NCI-H226 (cell line): ENCODE results near the gene TYW1B.
"Not testable (repeated sequence)": the region's sequence is repeated elsewhere in the genome, so short reads cannot be mapped to it uniquely, and the experiment has no call there.

Experiments
- DNase-seq: peaks from one replicate; pipeline ENCODE4 v3.0.0-alpha.2; 2015

Gene TYW1B

DNA sequence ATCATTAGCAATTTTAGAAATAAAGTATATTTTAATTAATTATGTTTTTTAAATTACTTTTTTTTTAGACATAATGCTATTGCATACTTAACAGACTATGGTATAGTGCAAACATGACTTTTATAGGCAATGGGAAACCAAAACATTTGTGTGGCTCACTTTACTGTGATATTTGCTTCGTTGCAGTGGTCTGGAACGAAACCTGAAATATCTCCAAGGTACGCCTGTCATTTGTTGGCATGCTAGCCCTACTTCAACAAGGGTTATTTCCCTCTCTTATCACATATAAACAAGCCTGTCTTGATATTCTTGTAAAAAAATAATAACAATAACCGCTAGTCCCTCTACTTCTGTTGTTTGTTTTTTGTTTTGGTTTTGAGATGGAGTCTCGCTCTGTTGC is 74.2 kb downstream of the TYW1B start:
- DNase-seq = no peak

GRCh38 chr7:72753229-72753628 is 74.8 kb downstream of the TYW1B start:
- DNase-seq = not testable (repeated sequence)

DNA sequence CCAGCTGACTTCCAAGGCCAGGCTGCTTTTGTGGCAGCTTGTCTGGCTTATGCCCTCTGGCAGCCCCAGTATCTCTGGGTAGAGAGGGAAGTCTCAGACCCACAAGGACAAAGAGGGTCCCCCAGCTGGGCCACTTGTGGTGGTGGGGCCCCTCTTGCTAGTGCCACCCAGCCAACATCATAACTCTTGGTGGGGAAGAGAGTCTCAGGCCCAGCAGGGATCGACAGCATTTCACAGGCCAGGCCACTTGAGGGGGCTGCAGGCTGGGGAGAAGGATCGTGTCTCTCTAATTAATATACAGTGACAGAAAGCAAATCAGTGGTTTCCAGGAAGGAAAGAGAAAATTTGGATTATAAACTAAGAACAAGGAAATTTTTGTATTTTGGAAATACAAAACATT is 76.0 kb downstream of the TYW1B start:
- no peak for DNase-seq

- DNase-seq = no peak
These were observed 76.6 kb downstream of the TYW1B start for GRCh38 chr7:72751378-72751777.

DNA sequence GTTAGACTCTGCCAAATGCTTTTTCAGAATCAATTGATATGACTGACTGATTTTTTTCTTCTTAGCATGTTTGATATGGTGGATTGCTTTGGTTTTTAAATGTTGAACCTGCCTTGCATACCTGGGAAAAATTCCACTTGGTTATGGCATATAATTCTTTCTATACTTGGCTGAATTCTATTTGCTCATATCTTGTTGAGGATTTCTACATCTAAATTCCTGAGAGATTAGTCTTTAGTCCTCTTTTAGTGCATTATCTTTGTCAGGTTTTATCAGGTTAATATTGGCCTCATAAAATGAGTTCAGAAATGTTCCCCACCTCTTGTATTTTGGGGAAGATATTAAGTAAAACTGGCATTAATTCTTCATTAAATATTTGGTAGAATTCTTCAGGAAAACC is 79.4 kb downstream of the TYW1B start:
- peak; percentile 26 for DNase-seq

- peak; percentile 51 for DNase-seq
These were observed 83.6 kb downstream of the TYW1B start for GRCh38 chr7:72744244-72744926.

DNA sequence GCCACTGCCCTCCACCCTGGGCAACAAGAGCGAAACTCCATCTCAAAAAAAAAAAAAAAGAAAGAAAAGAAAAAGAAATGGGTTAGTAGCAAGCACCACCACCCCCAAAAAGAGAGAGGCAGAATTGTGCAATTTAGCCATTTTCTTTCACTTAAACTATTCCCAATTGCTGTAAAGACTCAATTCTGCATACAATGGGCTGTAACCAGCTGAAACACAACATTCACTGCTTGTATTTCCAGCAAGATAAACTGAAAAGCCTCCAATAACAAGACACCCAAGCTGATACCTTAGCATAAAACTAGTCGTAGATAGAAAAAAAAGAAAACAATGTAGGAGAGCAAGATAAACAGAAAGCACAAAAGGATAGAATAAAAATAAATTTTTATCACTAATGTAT is 84.2 kb downstream of the TYW1B start:
- DNase-seq = not testable (repeated sequence)

- DNase-seq = not testable (repeated sequence)
These were observed 88.3 kb downstream of the TYW1B start for GRCh38 chr7:72739716-72740115.

GRCh38 chr7:72735855-72736254 is 92.1 kb downstream of the TYW1B start:
- DNase-seq = not testable (repeated sequence)

GRCh38 chr7:72730815-72731214 is 97.2 kb downstream of the TYW1B start:
- DNase-seq = not testable (repeated sequence)

GRCh38 chr7:72730384-72730783 is 97.6 kb downstream of the TYW1B start:
- DNase-seq = not testable (repeated sequence)

- DNase-seq = not testable (repeated sequence)
These were observed 98.9 kb downstream of the TYW1B start for GRCh38 chr7:72729130-72729529.

DNA sequence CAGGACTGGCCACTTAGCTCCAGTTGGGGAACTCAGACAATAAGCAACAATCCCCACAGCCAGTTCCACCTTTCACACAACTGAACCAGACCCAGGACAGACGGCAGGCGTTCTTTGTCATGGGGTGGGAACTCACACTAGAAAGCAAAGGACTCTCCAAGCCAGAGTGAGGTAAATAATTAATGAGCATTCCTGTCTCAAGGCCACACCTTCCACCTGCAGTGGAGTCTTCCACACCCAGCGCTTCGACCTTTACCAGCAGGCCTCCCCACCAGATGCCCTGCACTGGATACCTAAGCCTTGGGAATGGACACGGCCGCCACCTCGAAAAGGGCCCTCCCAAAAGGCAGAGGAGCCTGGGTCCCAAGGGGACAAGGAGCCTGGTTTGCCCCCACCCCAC is 105.3 kb downstream of the TYW1B start:
- DNase-seq = not testable (repeated sequence)

DNA sequence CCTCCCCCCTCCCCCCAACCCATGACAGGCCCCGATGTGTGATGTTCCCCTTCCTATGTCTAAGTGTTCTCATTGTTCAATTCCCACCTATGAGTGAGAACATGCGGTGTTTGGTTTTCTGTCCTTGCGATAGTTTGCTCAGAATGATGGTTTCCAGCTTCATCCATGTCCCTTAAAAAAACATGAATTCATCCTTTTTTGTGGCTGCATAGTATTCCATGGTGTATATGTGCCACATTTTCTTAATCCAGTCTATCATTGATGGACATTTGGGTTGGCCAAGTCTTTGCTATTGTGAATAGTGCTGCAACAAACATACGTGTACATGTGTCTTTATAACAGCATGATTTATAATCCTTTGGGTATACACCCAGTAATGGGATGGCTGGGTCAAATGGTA is 107.1 kb downstream of the TYW1B start:
- DNase-seq = not testable (repeated sequence)

DNA sequence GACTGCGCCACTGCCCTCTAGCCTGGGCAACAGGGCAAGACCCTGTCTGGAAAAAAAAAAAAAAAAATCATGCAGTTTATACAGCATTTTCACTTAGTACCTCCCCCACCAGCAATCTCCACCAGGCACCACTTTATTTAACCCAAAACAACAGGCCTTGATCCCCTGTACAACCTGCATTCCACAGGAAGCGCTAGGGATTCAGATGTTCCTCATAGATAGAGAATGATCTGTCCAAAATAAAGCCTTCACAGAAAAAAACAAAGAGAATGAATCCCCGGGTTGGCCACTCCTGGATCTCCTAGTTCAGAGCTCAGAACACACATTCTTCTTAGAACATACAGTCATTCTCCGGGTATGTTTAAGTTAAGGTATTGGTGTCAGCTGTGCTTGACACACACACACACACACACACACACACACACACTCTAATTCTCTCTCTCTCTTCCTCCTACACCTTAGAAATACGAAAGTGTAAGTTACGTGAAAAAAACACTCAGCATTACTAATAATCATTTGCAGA is 110.7 kb downstream of the TYW1B start:
- DNase-seq = peak; percentile 9

- not testable (repeated sequence) for DNase-seq
These were observed 116.1 kb downstream of the TYW1B start for GRCh38 chr7:72711927-72712326.

DNA sequence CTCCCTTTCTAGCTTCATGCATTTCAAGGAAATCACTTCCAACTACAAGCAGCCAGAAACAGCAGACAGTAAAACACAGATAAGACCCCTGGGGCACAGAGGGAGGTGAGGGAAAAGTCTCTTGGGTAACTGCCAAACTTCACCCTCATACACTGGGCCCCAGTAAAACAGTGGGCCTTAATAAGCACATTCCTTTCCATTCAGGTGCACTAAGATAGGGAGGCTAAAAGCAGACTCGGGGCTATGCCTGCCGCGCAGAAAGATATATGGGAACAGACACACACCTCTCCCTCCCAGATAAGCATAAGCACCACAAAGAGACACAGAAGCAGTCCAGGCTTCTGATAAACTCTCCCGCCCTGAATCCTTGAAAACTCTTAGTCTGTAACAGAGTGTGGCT is 117.0 kb downstream of the TYW1B start:
- peak; percentile 72 for DNase-seq

- DNase-seq = peak; percentile 29
These were observed 118.1 kb downstream of the TYW1B start for GRCh38 chr7:72709909-72710308.

DNA sequence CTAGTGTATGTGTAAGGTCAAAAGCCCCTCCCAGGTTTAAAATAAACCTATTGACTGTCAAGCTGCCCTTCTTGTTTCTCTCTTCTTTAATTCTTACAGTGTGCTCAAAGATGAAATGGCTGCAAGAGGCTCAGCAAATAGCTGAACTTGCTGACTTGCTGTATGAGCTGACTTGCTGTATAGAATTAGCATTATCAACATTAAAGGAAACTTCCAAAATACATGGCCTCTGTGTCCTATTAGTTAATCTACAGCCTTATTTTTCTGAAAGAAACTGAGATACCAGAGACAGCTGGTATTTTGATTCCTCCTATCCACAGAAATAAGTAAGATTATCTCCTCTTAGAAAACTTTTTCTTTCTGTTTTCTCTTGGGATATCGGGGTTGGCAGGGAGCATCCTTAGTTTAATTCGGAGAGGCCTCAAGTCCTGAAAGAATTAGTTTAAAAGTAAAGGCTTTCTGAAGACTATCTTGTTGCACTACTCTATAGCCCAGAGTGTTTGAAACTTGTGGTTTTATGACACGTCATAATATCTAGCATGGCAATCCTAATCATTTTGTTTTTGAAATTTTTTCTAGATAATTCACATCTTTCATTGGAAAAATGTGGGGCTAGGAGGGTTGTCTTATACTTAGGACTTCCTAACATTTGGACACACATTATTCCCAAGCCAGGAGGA is 119.5 kb downstream of the TYW1B start:
- not testable (repeated sequence) for DNase-seq

GRCh38 chr7:72706521-72706920 is 121.5 kb downstream of the TYW1B start:
- no peak for DNase-seq

GRCh38 chr7:72705693-72706092 is 122.3 kb downstream of the TYW1B start:
- DNase-seq = not testable (repeated sequence)

DNA sequence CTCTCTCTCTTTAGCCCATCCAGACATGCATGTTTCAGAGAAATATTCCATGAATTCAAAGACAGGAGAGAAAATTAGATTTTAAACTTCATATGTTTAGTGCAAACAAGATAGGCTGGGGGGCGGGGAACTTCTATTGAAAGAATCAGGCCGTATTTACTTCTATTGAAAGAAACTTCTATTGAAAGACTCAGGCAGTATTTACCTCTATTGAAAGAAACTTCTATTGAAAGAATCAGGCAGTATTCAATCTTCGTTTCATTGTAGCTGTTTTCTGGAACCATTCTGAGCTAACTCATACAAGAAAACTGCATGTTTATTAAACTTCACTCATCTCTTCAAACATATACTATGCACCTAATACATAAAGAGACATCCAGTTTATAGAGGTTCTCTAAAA is 123.1 kb downstream of the TYW1B start:
- DNase-seq = no peak

DNA sequence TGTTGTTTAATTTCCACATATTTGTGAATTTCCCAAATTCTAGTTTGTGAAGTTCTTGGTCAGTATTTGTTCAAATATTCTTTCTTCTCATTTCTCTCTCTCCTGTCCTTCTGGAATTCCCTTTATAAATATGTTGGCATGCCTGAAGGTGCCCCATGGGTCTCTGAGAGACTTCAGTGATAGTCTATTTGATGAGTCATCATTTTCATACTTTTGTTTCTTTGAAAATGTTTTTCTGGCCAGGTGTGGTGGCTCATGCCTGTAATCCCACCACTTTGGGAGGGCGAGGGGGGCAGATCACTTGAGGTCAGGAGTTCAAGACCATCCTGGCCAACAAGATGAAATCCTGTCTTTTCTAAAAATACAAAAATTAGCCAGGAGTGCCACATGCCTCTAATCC is 127.5 kb downstream of the TYW1B start:
- not testable (repeated sequence) for DNase-seq

DNA sequence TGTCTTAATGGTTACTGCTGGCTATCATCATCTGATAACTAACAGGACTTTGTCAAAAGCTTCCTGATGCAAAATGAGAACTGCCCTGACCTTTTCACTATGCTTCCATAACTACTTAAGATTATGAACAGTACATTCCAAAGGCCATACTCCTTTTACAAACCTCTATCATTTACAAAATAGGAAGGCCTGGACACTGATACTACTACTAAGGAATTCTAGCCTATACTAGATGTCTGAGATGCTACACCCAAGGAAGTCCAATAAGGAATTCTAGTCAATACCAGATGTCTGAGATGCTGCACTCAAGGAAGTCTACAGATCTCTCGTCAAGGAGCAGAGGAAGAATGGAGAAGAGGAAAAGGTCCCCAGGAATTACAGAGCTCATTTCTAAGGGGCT is 130.9 kb downstream of the TYW1B start:
- DNase-seq = not testable (repeated sequence)
